OCI-LY1 (cell line): ENCODE measurements around the gene SLC4A11.
A peak's percentile ranks its signal among the peaks of the same experiment; 100 is the strongest.
"Not testable (repeated sequence)": the region's sequence is repeated elsewhere in the genome, so short reads cannot be mapped to it uniquely, and the experiment has no call there.

ENCODE experiments used
- H2AFZ ChIP-seq: fragments of 200-600 bp; sonication (generic), shearing (Covaris generic); 2 replicates; pipeline ENCODE4 v1.6.0; 2014; ENCODE audit warnings: antibody characterized with exemption, mild to moderate bottlenecking, low read length
- H3F3A ChIP-seq: fragments of 200-600 bp; sonication (generic), shearing (Covaris generic); 2 replicates; pipeline ENCODE4 v1.6.0; 2014; ENCODE audit warnings: mild to moderate bottlenecking, antibody characterized with exemption, low read length, moderate library complexity; ENCODE audit not compliant: insufficient read depth
- H3K27ac ChIP-seq: fragments of 200-600 bp; sonication (generic); 2 replicates; pipeline ENCODE4 v1.5.1; 2014; ENCODE audit warnings: low read length, mixed run types, mild to moderate bottlenecking, low read depth; ENCODE audit not compliant: poor library complexity, severe bottlenecking
- H3K27me3 ChIP-seq: fragments of 200-600 bp; sonication (generic); 2 replicates; pipeline ENCODE4 v1.6.0; 2014; ENCODE audit warnings: antibody characterized with exemption, mild to moderate bottlenecking, low read length, moderate library complexity; ENCODE audit not compliant: insufficient read depth
- H3K36me3 ChIP-seq: fragments of 200-600 bp; sonication (generic); 2 replicates; pipeline ENCODE4 v1.6.1; 2014; ENCODE audit warnings: mild to moderate bottlenecking, antibody characterized with exemption, low read length, moderate library complexity, mixed read lengths; ENCODE audit not compliant: insufficient read depth
- H3K4me1 ChIP-seq: fragments of 200-600 bp; sonication (generic); 2 replicates; pipeline ENCODE4 v1.5.1; 2014; ENCODE audit warnings: mild to moderate bottlenecking, low read length, moderate library complexity; ENCODE audit not compliant: insufficient read depth, severe bottlenecking
- H3K4me2 ChIP-seq: fragments of 200-600 bp; sonication (generic), shearing (Covaris generic); 2 replicates; pipeline ENCODE4 v1.6.1; 2014; ENCODE audit warnings: low read length
- H3K4me3 ChIP-seq: fragments of 200-600 bp; sonication (generic); 2 replicates; pipeline ENCODE4 v1.5.1; 2014; ENCODE audit warnings: low read length, low read depth, mild to moderate bottlenecking, mixed read lengths; ENCODE audit not compliant: poor library complexity, severe bottlenecking
- H3K79me2 ChIP-seq: fragments of 200-600 bp; shearing (Covaris generic); 2 replicates; pipeline ENCODE4 v1.6.1; 2016; ENCODE audit warnings: mixed run types, low read length, mixed read lengths; ENCODE audit not compliant: insufficient read depth
- H3K9ac ChIP-seq: fragments of 200-600 bp; sonication (generic), shearing (Covaris generic); 2 replicates; pipeline ENCODE4 v1.6.1; 2014; ENCODE audit warnings: mild to moderate bottlenecking, low read length, mixed read lengths
- H3K9me2 ChIP-seq: fragments of 200-600 bp; sonication (generic), shearing (Covaris generic); 2 replicates; pipeline ENCODE4 v1.6.1; 2014; ENCODE audit warnings: low read depth, mild to moderate bottlenecking, low read length, mixed read lengths
- H3K9me3 ChIP-seq: fragments of 200-600 bp; shearing (Covaris generic); 2 replicates; pipeline ENCODE4 v1.6.1; 2014; ENCODE audit warnings: low read length, mixed read lengths
- H4K20me1 ChIP-seq: fragments of 200-600 bp; sonication (generic), shearing (Covaris generic); 2 replicates; pipeline ENCODE4 v1.6.0; 2016; ENCODE audit warnings: mild to moderate bottlenecking, low read length; ENCODE audit not compliant: insufficient read depth
- EZH2 ChIP-seq: fragments of 200-600 bp; sonication (generic), shearing (Covaris generic); IDR thresholded peaks from 2 replicates; pipeline ENCODE4 v1.8.0; 2017; ENCODE audit warnings: borderline replicate concordance, mixed run types, mild to moderate bottlenecking, antibody characterized with exemption, low read length, moderate library complexity, mixed read lengths
- TF ChIP-seq, protein P1 (sequence below): fragments of 200-600 bp; sonication (generic), shearing (Covaris generic); IDR thresholded peaks from 2 replicates; pipeline ENCODE4 v1.5.1; 2017; ENCODE audit warnings: mild to moderate bottlenecking, antibody characterized with exemption, low read length, moderate library complexity, mixed read lengths

Gene SLC4A11

DNA sequence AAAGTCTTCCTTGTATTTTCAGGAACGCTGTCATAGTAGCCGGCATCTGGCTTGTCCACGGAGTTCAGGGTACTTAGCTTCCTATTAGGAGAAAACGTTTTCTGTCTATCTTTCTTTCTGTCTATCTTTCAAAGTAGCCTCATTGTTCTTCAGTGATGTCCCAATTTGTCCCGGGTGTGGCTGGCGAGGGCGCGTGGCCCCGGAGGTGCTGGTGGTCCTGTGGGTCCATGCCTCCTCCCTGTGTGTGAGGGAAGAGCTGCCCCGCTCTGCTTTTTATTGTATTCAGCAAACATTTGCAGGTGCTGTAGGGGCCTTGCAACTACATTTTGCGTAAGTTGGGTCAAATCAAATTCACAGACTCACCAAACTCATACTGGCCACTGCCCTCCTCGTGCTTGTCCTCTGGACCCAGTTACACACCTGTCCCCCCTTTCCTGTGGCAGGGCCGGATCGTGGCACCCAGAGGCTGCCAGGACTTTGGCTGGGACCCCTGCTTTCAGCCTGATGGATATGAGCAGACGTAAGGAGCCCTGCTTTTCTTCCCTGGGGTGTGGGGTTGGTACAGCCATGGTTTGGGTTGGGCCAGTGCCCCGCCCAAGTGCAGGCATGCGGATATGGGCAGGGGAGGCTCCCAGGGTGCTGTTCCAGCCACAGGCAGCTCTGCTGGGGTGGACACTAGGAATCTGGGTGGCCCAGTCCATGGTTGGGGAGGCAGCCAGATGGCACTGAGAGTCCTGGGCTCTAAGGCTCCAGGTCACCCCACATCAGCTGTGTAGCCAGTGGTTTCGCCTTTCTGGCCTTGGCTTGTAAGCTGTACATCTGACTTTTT is 17.4 kb downstream of the SLC4A11 start:
- no peak overlapping the region for H3K27ac ChIP-seq
- H3K4me1 ChIP-seq = peaks cover 15% of the 10 kb centered on the region

DNA sequence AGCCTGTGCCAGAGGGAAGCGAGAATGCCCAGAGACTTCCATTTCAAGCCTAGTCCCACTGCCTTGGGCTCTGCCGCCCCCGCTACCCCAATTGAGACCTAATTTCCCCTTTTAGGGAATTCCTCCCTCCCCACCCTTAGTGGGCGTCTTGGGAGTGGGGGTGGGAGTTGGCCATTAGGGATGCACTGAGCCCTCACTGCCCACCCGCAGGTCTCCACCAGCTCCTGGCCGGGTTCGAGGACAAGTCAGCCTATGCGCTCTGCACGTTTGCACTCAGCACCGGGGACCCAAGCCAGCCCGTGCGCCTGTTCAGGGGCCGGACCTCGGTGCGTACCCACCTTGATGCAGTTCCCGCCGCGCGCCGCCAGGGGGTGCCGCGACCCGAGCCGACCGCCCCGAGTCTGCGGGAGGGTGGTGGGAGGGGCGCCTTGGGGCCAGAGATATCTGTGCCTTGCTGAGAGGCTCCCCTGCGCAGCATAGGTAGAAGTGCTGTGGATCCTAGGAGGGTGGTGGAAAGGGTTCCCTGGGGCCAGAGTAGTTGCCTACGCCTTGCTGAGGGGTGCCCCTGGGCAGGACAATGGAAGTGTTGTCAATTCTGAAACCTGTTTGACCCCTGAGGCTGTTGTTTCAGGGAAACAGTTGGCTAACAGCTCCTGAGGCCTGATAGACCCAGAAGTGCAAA is 20.5 kb downstream of the SLC4A11 start:
- Histone ChIP-seq H3K9ac (no peak overlapping the region), H3K4me3 (no peak overlapping the region), H3K27me3 (no peaks in the 10 kb centered on the region), H3K27ac (no peak overlapping the region), H3K4me1 (peaks cover 13% of the 10 kb centered on the region), H4K20me1 (no peaks in the 10 kb centered on the region), H3K9me3 (no peaks in the 10 kb centered on the region), H3F3A (no peaks in the 10 kb centered on the region), H2AFZ (no peak overlapping the region), H3K9me2 (no peaks in the 10 kb centered on the region), H3K36me3 (peaks cover 70% of the 10 kb centered on the region), H3K4me2 (no peak overlapping the region), H3K79me2 (no peaks in the 10 kb centered on the region)
- TF ChIP-seq, protein P1, sequence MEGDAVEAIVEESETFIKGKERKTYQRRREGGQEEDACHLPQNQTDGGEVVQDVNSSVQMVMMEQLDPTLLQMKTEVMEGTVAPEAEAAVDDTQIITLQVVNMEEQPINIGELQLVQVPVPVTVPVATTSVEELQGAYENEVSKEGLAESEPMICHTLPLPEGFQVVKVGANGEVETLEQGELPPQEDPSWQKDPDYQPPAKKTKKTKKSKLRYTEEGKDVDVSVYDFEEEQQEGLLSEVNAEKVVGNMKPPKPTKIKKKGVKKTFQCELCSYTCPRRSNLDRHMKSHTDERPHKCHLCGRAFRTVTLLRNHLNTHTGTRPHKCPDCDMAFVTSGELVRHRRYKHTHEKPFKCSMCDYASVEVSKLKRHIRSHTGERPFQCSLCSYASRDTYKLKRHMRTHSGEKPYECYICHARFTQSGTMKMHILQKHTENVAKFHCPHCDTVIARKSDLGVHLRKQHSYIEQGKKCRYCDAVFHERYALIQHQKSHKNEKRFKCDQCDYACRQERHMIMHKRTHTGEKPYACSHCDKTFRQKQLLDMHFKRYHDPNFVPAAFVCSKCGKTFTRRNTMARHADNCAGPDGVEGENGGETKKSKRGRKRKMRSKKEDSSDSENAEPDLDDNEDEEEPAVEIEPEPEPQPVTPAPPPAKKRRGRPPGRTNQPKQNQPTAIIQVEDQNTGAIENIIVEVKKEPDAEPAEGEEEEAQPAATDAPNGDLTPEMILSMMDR = peak; percentile 90
- no peak for TF ChIP-seq EZH2

More for the DNA sequence above, 17.4 kb downstream of the SLC4A11 start:
- no peaks in the 10 kb centered on the region for H3K9me2 ChIP-seq
- no peak overlapping the region for H3K9ac ChIP-seq
- H3K36me3 ChIP-seq = peaks cover 66% of the 10 kb centered on the region
- H3K79me2 ChIP-seq = no peaks in the 10 kb centered on the region
- H3K9me3 ChIP-seq = no peaks in the 10 kb centered on the region
- no peaks in the 10 kb centered on the region for H3F3A ChIP-seq
- no peaks in the 10 kb centered on the region for H4K20me1 ChIP-seq
- no peak overlapping the region for H3K4me2 ChIP-seq
- TF ChIP-seq, protein P1 = no peak
- no peak for TF ChIP-seq EZH2
- H2AFZ ChIP-seq = no peak overlapping the region
- H3K27me3 ChIP-seq = no peaks in the 10 kb centered on the region
- no peak overlapping the region for H3K4me3 ChIP-seq

DNA sequence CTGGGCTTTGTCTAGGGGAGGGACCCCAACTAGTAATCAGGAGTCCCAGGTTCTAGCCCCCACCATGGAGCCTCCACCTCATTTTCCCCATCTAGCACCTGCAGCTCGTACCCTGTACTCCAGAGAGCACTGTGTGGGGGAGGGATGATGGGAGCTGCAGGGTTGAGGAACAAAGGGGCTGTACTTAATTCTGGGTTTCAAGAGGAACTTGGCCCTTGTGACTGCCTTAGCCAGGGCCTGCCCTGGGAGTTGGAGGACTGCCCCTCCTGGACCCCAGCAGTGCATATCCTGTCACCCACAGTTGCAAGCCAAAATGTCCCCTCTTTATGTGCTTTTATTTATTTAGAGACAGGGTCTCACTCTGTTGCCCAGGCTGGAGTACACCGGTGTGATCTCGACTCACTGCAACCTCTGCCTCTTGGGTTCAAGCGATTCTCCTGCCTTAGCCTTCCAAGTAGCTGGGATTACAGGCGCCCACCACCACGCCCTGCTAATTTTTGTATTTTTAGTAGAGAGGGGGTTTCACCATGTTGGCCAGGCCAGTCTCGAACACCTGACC is 23.6 kb downstream of the SLC4A11 start:
- H3K4me1 ChIP-seq, H3K79me2 ChIP-seq, H3K4me3 ChIP-seq, H3K4me2 ChIP-seq, H3K27ac ChIP-seq, H3K27me3 ChIP-seq, H3F3A ChIP-seq, H2AFZ ChIP-seq, H3K9me2 ChIP-seq, H3K9me3 ChIP-seq, H4K20me1 ChIP-seq, H3K9ac ChIP-seq: not testable (repeated sequence)
- H3K36me3 ChIP-seq = peaks cover 50% of the 10 kb centered on the region
